Islet precursor cell (in vitro differentiated cells): ENCODE data around the gene NDUFB1.

Source experiments
- DNase-seq: peaks from one replicate; pipeline ENCODE4 v3.0.0-alpha.2; 2018

NDUFB1 gene

GRCh38 chr14:92121670-92122350 is at the start of gene NDUFB1, which contains the start of gene CPSF2:
TSS of gene NDUFB1 (minus strand) at chr14:92121706. CDS start at chr14:92117637, 4,069 bp downstream.
TSS of gene CPSF2 (plus strand) at chr14:92121969. CDS start at chr14:92130985, 9,016 bp downstream.
- DNase-seq: peak; percentile 89

GRCh38 chr14:92164958-92165357 is 43.5 kb upstream of the NDUFB1 start:
- no peak for DNase-seq

GRCh38 chr14:92161521-92161920 is 40.0 kb upstream of the NDUFB1 start:
- no peak for DNase-seq

GRCh38 chr14:92160619-92161018 is 39.1 kb upstream of the NDUFB1 start:
- no peak for DNase-seq

GRCh38 chr14:92154283-92154942 is 32.9 kb upstream of the NDUFB1 start:
- DNase-seq: no peak

- DNase-seq: no peak
Measured at GRCh38 chr14:92153581-92153980, 32.1 kb upstream of the NDUFB1 start.

GRCh38 chr14:92144708-92145107 is 23.2 kb upstream of the NDUFB1 start:
- no peak for DNase-seq

- DNase-seq: no peak
Measured at GRCh38 chr14:92143962-92144361, 22.5 kb upstream of the NDUFB1 start.

GRCh38 chr14:92143309-92143708 is 21.8 kb upstream of the NDUFB1 start:
- no peak for DNase-seq

GRCh38 chr14:92135269-92135668 is 13.8 kb upstream of the NDUFB1 start:
- no peak for DNase-seq

- DNase-seq: no peak
Measured at GRCh38 chr14:92134456-92134855, 12.9 kb upstream of the NDUFB1 start.

GRCh38 chr14:92122761-92123160 is 1.3 kb upstream of the NDUFB1 start:
- DNase-seq: no peak

GRCh38 chr14:92122351-92122677 is 808 bp upstream of the NDUFB1 start:
- DNase-seq: peak; percentile 74

GRCh38 chr14:92121207-92121669 is 268 bp downstream of the NDUFB1 start:
- DNase-seq: no peak

GRCh38 chr14:92109490-92109889 is 12.0 kb downstream of the NDUFB1 start:
- DNase-seq: no peak

- DNase-seq: peak; percentile 62
Measured at GRCh38 chr14:92108345-92109254, 12.9 kb downstream of the NDUFB1 start.

- peak; percentile 98 for DNase-seq
Measured at GRCh38 chr14:92106143-92106926, 15.2 kb downstream of the NDUFB1 start, which contains the start of gene ATXN3. TSS of gene ATXN3 (minus strand) at chr14:92106582. CDS start at chr14:92106552, 30 bp downstream.

- peak; percentile 66 for DNase-seq
Measured at GRCh38 chr14:92105893-92106142, 15.7 kb downstream of the NDUFB1 start.

GRCh38 chr14:92105073-92105892 is 16.2 kb downstream of the NDUFB1 start:
- DNase-seq: no peak

GRCh38 chr14:92103363-92103989 is 18.0 kb downstream of the NDUFB1 start:
- DNase-seq: no peak

GRCh38 chr14:92099802-92100201 is 21.7 kb downstream of the NDUFB1 start:
- DNase-seq: no peak
